Parathyroid adenoma (tissue), 2 donors: ENCODE measurements around the gene KRAS.

Source experiments
- H2AFZ ChIP-seq: fragments of 300-600 bp; sonication (generic); one replicate; pipeline ENCODE4 v1.7.0; 2017; ENCODE audit warnings: antibody characterized with exemption, mild to moderate bottlenecking
- H3K27ac ChIP-seq: fragments of 300-600 bp; sonication (generic); one replicate; pipeline ENCODE4 v1.7.0; 2017
- H3K27me3 ChIP-seq: fragments of 300-600 bp; sonication (generic); one replicate; pipeline ENCODE4 v1.7.0; 2017; ENCODE audit warnings: low read length; ENCODE audit not compliant: control insufficient read depth, insufficient read depth
- H3K36me3 ChIP-seq: fragments of 300-600 bp; sonication (generic); one replicate; pipeline ENCODE4 v1.7.0; 2017; ENCODE audit warnings: low read length; ENCODE audit not compliant: control insufficient read depth, insufficient read depth
- H3K4me1 ChIP-seq: fragments of 300-600 bp; sonication (generic); one replicate; pipeline ENCODE4 v1.7.0; 2017; ENCODE audit warnings: control low read depth
- H3K4me2 ChIP-seq: fragments of 300-600 bp; sonication (generic); one replicate; pipeline ENCODE4 v1.7.0; 2017; ENCODE audit warnings: low read length
- H3K4me3 ChIP-seq: fragments of 300-600 bp; sonication (generic); one replicate; pipeline ENCODE4 v1.7.0; 2017; ENCODE audit warnings: low read depth, low read length
- H3K79me2 ChIP-seq: fragments of 300-600 bp; sonication (generic); one replicate; pipeline ENCODE4 v1.7.0; 2017; ENCODE audit warnings: control low read depth
- H3K9ac ChIP-seq: fragments of 300-600 bp; sonication (generic); one replicate; pipeline ENCODE4 v1.7.0; 2017; ENCODE audit warnings: mild to moderate bottlenecking
- H3K9me3 ChIP-seq: fragments of 300-600 bp; sonication (generic); one replicate; pipeline ENCODE4 v1.7.0; 2017; ENCODE audit warnings: low read length; ENCODE audit not compliant: control insufficient read depth
- CTCF ChIP-seq: fragments of 300-600 bp; sonication (generic); IDR thresholded peaks from one replicate; pipeline ENCODE4 v1.7.0; 2017; ENCODE audit warnings: antibody characterized with exemption, mild to moderate bottlenecking
- donor health status: primary hyperparathyroidism.

The KRAS gene

GRCh38 chr12:25241167-25242020 is 9.3 kb downstream of the KRAS start:
- H3K4me3 ChIP-seq, result no peak overlapping the region
- no peaks in the 10 kb centered on the region for H3K27me3 ChIP-seq
- peaks cover 18% of the 10 kb centered on the region for H3K79me2 ChIP-seq
- no peaks in the 10 kb centered on the region for H3K9me3 ChIP-seq
- no peak overlapping the region for H3K9ac ChIP-seq
- no peak overlapping the region for H2AFZ ChIP-seq
- peak; percentile 75 for TF ChIP-seq CTCF
- no peak overlapping the region for H3K27ac ChIP-seq
- peaks cover 4% of the 10 kb centered on the region for H3K4me1 ChIP-seq
- H3K4me2 ChIP-seq, result no peak overlapping the region
- no peaks in the 10 kb centered on the region for H3K36me3 ChIP-seq

GRCh38 chr12:25236626-25237025 is 14.1 kb downstream of the KRAS start:
- TF ChIP-seq CTCF, result no peak
- Histone ChIP-seq H3K27me3 (no peaks in the 10 kb centered on the region), H3K79me2 (peaks cover 29% of the 10 kb centered on the region), H3K9ac (no peak overlapping the region), H2AFZ (no peak overlapping the region), H3K27ac (no peak overlapping the region), H3K4me1 (no peaks in the 10 kb centered on the region), H3K9me3 (no peaks in the 10 kb centered on the region), H3K36me3 (no peaks in the 10 kb centered on the region), H3K4me2 (no peak overlapping the region), H3K4me3 (no peak overlapping the region)

GRCh38 chr12:25236190-25236589 is 14.5 kb downstream of the KRAS start:
- H3K4me3 ChIP-seq, result no peak overlapping the region
- H3K36me3 ChIP-seq, result no peaks in the 10 kb centered on the region
- H2AFZ ChIP-seq, result no peak overlapping the region
- no peaks in the 10 kb centered on the region for H3K9me3 ChIP-seq
- H3K4me1 ChIP-seq, result no peaks in the 10 kb centered on the region
- no peak overlapping the region for H3K9ac ChIP-seq
- no peak for TF ChIP-seq CTCF
- H3K79me2 ChIP-seq, result peaks cover 29% of the 10 kb centered on the region
- H3K27ac ChIP-seq, result no peak overlapping the region
- no peak overlapping the region for H3K4me2 ChIP-seq
- H3K27me3 ChIP-seq, result no peaks in the 10 kb centered on the region

- H3K4me1 ChIP-seq, result no peaks in the 10 kb centered on the region
- H3K4me3 ChIP-seq, result no peak overlapping the region
- no peak overlapping the region for H2AFZ ChIP-seq
- no peak overlapping the region for H3K9ac ChIP-seq
- no peak overlapping the region for H3K4me2 ChIP-seq
- TF ChIP-seq CTCF, result no peak
- H3K27me3 ChIP-seq, result no peaks in the 10 kb centered on the region
- no peak overlapping the region for H3K27ac ChIP-seq
- H3K36me3 ChIP-seq, result no peaks in the 10 kb centered on the region
- H3K9me3 ChIP-seq, result no peaks in the 10 kb centered on the region
- no peaks in the 10 kb centered on the region for H3K79me2 ChIP-seq
Measured at GRCh38 chr12:25213338-25213737, 37.4 kb downstream of the KRAS start.

GRCh38 chr12:25208554-25208953 is 42.2 kb downstream of the KRAS start:
- Histone ChIP-seq H3K9me3 (no peaks in the 10 kb centered on the region), H3K36me3 (no peaks in the 10 kb centered on the region), H3K79me2 (no peaks in the 10 kb centered on the region), H3K4me2 (no peak overlapping the region), H3K27me3 (no peaks in the 10 kb centered on the region), H2AFZ (no peak overlapping the region), H3K4me1 (no peaks in the 10 kb centered on the region), H3K27ac (no peak overlapping the region), H3K4me3 (no peak overlapping the region), H3K9ac (no peak overlapping the region)
- TF ChIP-seq CTCF, result no peak
